ENCODE measurements around the gene RAPGEF2. TPM values are rescaled to one million over a fixed set of nuclear protein-coding genes. Genes with fewer than 3 reads are reported as not detected.

The RAPGEF2 gene
- total and polyA plus RNA-seq, 2 experiments from 2014 or later = 10.2 to 63.1 TPM

- no peak for TF ChIP-seq ETS1 (IDR thresholded peaks at IDR 0.05)
- TF ChIP-seq, protein P1, sequence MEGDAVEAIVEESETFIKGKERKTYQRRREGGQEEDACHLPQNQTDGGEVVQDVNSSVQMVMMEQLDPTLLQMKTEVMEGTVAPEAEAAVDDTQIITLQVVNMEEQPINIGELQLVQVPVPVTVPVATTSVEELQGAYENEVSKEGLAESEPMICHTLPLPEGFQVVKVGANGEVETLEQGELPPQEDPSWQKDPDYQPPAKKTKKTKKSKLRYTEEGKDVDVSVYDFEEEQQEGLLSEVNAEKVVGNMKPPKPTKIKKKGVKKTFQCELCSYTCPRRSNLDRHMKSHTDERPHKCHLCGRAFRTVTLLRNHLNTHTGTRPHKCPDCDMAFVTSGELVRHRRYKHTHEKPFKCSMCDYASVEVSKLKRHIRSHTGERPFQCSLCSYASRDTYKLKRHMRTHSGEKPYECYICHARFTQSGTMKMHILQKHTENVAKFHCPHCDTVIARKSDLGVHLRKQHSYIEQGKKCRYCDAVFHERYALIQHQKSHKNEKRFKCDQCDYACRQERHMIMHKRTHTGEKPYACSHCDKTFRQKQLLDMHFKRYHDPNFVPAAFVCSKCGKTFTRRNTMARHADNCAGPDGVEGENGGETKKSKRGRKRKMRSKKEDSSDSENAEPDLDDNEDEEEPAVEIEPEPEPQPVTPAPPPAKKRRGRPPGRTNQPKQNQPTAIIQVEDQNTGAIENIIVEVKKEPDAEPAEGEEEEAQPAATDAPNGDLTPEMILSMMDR (conservative IDR thresholded peaks at IDR 0.05; ENCODE audit: low read depth in 2 of 2) = no peak
- no peak for TF ChIP-seq ZNF114 (CRISPR knock-in tag; IDR thresholded peaks at IDR 0.05)
- TF ChIP-seq ZNF331 (CRISPR knock-in tag; IDR thresholded peaks at IDR 0.05; ENCODE audit: low read depth) = no peak
- no peak for TF ChIP-seq POLR2AphosphoS5 (IDR thresholded peaks at IDR 0.05; ENCODE audit: low read depth)
- no peak for TF ChIP-seq REST (IDR thresholded peaks at IDR 0.05; ENCODE audit: unreplicated experiment)
- TF ChIP-seq NANOG (IDR thresholded peaks at IDR 0.05; ENCODE audit: borderline replicate concordance) = no peak
- TF ChIP-seq CREB1 (CRISPR knock-in tag; IDR thresholded peaks at IDR 0.05; ENCODE audit: low read depth) = no peak
- no peak for TF ChIP-seq JUNB (IDR thresholded peaks at IDR 0.05; ENCODE audit: unreplicated experiment)
Observed at GRCh38 chr4:159105761-159106243, 2.9 kb downstream of the RAPGEF2 start (continued).

GRCh38 chr4:159106636-159107035 is 3.8 kb downstream of the RAPGEF2 start:
- no peak overlapping the region for H3K27ac Mint-ChIP-seq
- no peak overlapping the region for H3K27ac ChIP-seq (ENCODE audit: low read depth)
- no peak for TF ChIP-seq REST (IDR thresholded peaks at IDR 0.05; ENCODE audit: unreplicated experiment)
- TF ChIP-seq, protein P1 (conservative IDR thresholded peaks at IDR 0.05; ENCODE audit: low read depth in 2 of 2) = no peak
- no peak for TF ChIP-seq NANOG (IDR thresholded peaks at IDR 0.05; ENCODE audit: borderline replicate concordance)
- no peak for TF ChIP-seq ETS1 (IDR thresholded peaks at IDR 0.05)
- TF ChIP-seq CREB1 (CRISPR knock-in tag; IDR thresholded peaks at IDR 0.05; ENCODE audit: low read depth) = no peak
- no peak for TF ChIP-seq EZH2phosphoT487 (IDR thresholded peaks at IDR 0.05; ENCODE audit: unreplicated experiment)
- no peak for TF ChIP-seq JUNB (IDR thresholded peaks at IDR 0.05; ENCODE audit: unreplicated experiment)
- no peak for TF ChIP-seq POLR2AphosphoS5 (IDR thresholded peaks at IDR 0.05; ENCODE audit: low read depth)
- no peak for TF ChIP-seq STAT1 (IDR thresholded peaks at IDR 0.05; ENCODE audit: unreplicated experiment)
- H3K4me3 ChIP-seq = peak overlapping the region; percentile 66; the same call in 1 of the 2 replicates
- no peaks in the 10 kb centered on the region for H3K9me2 ChIP-seq (ENCODE audit: insufficient read depth)
- no peaks in the 10 kb centered on the region for H3K9me3 Mint-ChIP-seq
- peaks cover 76% of the 10 kb centered on the region for H3K79me2 ChIP-seq (replicated peaks; ENCODE audit: insufficient read depth)
- H3K4me1 ChIP-seq (ENCODE audit: insufficient read depth) = peaks cover 53% of the 10 kb centered on the region
- H3K27me3 Mint-ChIP-seq (ENCODE audit: insufficient read depth, low read depth, poor library complexity) = peaks cover 11% of the 10 kb centered on the region
- H3K36me3 Mint-ChIP-seq (ENCODE audit: low read depth) = no peaks in the 10 kb centered on the region
- peak overlapping the region; percentile 49 for H3K4me3 Mint-ChIP-seq
- peaks cover 15% of the 10 kb centered on the region for H4K20me1 ChIP-seq (replicated peaks; ENCODE audit: insufficient read depth)
- peaks cover 41% of the 10 kb centered on the region for H3K4me1 Mint-ChIP-seq
- H3K27me3 ChIP-seq (ENCODE audit: insufficient read depth) = peaks cover 3% of the 10 kb centered on the region
- DNase-seq (ENCODE audit: low spot score) (no peak), ATAC-seq (no peak)
- H2AFZ ChIP-seq = no peak overlapping the region
- no peaks in the 10 kb centered on the region for H3F3A ChIP-seq (replicated peaks; ENCODE audit: low read depth)
- no peaks in the 10 kb centered on the region for H3K36me3 ChIP-seq (ENCODE audit: insufficient read depth)
- H3K4me2 ChIP-seq = peak overlapping the region; percentile 85
